T-helper 9 cell (primary cell): ENCODE data around the gene PBX2.
"Not testable (repeated sequence)": the region's sequence is repeated elsewhere in the genome, so short reads cannot be mapped to it uniquely, and the experiment has no call there.

Experiments used
- DNase-seq: peaks from one replicate; pipeline ENCODE4 v3.0.0-alpha.2; 2020

The PBX2 gene

GRCh38 chr6:32148289-32149091, 41.5 kb downstream of the PBX2 start:
- peak; percentile 57 for DNase-seq

DNA sequence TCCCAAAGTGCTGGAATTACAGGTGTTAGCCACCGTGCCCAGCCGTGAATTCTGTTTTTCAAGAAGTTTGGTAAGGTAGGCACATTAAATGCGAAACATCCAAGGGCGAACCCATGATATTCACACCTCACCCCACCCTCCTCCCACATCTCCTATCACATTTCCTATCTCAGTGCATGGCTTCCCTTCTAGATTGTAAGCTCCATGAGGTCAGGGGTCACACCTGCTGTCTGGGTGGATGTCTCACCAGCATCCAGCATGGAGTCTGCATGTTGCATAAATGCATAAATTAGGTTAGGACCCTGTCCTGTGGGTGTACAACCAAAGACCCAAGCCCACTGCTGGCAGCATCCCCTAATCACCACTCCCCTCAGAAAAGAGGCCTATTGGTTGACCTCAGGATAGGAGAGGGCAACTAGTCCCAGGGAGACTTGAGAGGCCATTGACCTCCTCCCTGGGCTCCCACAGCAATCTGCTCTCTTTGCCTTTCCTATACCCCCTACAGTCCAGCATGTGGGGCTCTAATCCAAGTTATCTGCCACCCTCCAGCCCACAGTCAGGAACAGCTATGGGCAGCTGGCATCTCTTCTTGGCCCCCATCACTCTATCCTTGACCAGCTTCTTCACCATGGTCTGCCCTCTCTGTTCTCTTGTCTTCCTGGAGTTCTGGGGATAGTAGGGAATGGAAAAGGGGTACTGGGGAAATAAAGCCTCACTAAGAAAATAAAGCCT, 42.4 kb downstream of the PBX2 start:
- no peak for DNase-seq

DNA sequence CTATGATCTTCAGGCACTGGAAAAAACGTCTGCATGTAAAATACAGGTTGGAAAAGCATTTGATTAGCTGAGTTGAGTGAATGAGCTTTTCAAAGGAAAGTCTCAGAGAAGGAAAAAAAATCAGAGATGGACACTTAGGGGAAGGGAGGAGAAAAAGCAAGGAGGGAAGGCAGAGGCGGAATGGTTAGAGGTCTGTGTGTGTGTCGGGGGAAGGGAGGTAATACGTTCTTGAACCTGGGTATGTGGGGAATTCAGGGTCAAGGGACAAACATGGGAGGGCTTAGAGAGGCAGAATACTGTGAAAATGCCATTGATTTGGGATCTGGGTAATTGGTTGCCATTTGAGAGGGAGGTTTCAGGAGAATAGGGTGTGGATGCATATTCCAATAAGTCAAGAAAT, 43.3 kb downstream of the PBX2 start:
- no peak for DNase-seq

GRCh38 chr6:32146287-32146686, 43.7 kb downstream of the PBX2 start:
- no peak for DNase-seq

DNA sequence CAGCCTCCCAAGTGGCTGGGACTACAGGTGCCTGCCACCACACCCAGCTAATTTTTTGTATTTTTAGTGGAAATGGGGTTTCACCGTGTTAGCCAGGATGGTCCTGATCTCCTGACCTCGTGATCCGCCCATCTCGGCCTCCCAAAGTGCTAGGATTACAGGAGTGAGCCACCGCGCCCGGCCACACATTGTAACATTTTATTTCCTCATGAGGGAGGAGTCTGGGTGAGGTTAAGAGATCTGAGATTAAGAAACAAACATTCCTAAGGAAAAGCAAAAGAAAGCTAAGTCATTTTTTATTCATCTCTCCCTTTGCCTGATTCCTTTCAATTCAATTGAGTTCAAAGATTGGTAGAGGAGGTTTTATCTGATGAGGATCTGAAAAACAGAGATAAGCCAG, 45.8 kb downstream of the PBX2 start:
- not testable (repeated sequence) for DNase-seq

DNA sequence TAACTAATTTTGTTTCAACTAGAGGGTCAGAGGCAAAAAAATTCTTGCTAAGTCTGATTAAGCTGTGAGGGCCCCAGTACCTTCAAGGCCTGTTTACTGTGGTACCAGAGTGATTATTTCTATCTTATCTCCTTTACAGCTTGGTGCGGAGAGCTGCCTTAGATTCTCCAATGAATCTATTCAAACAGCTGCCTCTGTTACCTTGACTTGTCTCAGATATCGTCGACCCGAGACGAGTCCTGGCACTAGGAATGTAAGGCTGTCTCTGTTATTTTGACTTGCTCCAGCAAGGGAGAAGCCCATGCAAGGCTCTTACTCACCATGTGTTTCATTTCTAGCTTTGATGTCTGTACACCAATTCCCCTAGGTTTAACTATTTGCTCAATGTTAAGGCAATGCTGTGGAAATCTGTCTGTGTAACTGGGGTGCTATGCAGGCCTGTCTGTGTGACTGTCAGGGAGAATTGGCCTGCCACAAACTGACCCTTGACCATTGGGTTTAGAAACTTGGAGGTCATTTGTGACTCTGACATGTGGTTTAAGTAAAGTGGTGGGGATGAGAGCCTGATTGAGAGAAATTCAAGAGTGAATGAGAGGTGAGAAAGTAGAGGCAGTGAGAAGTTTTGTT, 49.5 kb downstream of the PBX2 start:
- DNase-seq, result no peak

- no peak for DNase-seq
Measured at GRCh38 chr6:32139590-32139989, 50.4 kb downstream of the PBX2 start.

DNA sequence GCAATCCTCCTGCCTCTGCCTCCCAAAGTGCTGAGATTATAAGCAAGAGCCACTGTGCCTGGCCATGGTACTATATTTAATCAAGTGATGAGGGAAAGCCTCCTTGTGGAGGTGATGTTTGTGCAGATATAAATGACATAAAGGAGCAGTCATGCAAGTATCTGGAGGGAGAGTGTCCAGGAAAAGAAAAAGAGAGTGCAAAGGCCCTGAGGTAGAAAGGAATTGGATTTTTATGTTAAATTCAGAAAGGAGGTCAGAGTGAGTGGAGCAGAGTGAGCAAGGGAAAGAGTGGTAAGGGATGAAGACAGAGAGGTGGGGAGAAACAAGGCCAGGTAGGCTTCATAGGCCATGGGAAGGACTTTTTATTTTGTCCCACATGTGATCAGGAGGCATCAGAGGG, 52.5 kb downstream of the PBX2 start:
- no peak for DNase-seq
